NCI-H82 treated with DMSO at 0.1 percent for 48 hours (cell line): ENCODE data around the gene ANKRD1.
"Not testable (repeated sequence)": the region's sequence is repeated elsewhere in the genome, so short reads cannot be mapped to it uniquely, and the experiment has no call there.

Experiments used
- DNase-seq: peaks from one replicate; lab custom pipeline; 2025; ENCODE audit not compliant: unreplicated experiment; lab: John Stamatoyannopoulos, UW

ANKRD1 gene

DNA sequence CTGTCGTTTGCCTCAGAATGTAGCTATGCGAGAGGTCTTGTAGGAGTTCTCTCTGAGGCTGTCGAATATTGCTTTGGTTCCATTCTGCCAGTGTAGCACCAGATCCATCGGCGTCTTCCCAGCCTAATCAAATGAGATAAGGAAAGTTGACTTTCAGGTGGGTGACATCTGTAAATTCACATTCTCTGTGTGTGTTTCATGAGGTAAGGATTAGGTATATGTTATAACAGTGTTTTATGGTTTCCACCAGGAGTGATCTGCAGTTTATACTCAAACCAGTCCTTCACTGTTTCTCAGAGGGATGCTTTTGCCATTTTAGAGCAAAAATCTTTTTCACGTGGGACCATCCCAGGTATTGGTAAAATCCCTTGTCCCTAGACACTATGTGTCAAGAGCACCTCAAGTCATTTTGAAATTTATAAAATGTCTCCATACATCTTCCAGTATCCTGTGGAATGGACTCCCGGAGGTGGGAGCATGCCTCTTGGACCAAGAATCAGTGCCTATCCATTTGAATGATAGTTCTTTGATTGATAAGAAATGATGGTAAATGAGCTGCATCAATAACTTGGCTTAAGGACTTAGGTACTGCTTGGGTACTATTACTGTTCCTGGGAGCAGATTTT is 7.9 kb downstream of the ANKRD1 start:
- DNase-seq, result no peak

DNA sequence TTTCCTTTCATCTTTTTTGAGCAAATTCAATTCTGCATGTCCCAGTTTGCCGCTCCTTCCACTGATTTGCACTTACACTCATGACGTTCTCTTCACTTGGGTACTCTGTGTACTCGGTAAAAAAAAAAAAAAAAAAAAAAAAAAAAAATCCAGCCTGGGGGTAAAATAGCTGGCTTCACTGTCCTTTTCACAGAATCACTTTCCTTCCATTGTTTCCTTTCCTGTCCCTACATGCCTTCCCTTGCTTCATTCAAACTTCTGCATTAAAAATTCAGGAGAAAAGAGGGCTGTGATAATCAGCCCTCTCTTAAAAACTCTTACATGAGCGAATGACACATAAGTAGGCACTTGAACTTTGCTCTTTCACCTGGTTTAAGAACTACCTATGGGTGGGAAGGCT is 8.7 kb downstream of the ANKRD1 start:
- DNase-seq, result no peak

DNA sequence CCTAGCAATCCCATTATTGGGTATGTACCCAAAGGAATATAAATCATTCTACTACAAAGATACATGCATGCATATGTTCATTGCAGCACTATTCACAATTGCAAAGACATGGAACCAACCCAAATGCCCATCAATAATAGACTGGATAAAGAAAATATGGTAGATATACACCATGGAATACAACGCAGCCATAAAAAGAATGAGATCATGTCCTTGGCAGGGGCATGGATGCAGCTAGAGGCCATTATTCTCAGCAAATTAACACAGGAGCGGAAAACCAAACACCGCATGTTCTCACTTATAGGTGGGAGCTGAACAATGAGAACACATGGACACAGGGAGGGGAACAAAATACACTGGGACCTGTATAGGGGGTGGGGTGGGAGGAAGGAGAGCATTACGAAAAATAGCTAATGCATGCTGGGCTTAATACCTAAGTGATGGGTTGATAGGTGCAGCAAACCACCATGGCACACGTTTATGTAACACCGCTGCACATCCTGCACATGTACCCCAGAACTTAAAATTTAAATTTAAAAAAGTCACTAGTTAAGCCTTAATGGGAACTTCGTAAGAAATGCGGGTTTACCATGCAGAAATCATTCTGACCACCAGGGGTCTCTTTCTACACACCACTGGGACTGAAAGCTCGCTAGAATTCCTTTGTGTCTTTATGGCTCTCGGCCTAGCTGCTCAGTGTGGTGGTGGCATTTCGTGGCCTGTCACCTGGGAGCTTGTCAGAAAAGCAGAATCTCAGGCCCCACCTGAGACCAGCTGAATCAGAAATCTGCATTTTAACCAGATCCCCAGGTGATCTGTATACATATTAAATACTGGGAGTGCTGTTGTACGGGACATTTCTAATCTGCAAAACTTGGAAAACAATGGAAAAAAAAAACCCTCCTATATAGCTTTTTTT is 9.5 kb downstream of the ANKRD1 start:
- peak; percentile 32 for DNase-seq

- DNase-seq, result no peak
Measured at GRCh38 chr10:90906596-90906995, 14.3 kb downstream of the ANKRD1 start.

DNA sequence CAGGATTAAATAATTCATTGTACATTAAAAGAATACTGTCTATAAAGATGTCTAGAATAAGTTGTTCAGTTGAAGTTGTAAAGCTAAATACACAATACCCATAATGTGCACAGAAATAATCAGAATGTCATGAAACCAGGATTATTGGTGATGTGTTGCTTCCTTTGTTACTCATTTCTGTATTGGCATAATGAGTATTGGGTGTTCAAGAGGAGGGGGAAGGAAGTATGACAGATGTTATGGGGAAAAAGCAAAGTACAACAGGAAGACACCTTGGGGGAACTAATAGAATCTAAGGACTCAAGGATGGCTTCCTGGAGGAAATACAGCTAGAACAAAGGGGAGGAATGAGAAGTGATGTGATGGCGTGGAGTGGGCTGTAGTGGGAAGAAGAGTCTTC is 15.0 kb downstream of the ANKRD1 start:
- no peak for DNase-seq

DNA sequence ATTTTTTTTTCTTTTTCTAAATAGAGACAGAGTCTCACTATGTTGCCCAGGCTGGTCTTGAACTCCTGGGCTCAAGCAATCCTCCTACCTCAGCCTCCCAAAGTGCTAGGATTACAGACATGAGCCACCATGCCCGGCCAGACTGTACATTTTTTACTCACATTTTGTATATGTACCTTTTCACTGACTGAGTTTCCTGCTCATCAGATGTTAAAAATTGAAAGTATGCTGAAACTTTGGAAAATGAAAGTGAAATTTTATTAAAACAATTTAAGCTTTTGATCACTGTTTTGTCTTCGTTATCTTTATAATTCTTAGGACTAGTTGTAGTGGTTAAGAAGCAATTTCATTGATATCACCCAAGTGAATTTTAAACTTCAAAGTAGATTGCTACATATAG is 24.0 kb downstream of the ANKRD1 start:
- DNase-seq, result not testable (repeated sequence)

- no peak for DNase-seq
Measured at GRCh38 chr10:90893190-90893589, 27.7 kb downstream of the ANKRD1 start.

- DNase-seq, result no peak
Measured at GRCh38 chr10:90890347-90890746, 30.5 kb downstream of the ANKRD1 start.

GRCh38 chr10:90889636-90890035 is 31.3 kb downstream of the ANKRD1 start:
- DNase-seq, result no peak

DNA sequence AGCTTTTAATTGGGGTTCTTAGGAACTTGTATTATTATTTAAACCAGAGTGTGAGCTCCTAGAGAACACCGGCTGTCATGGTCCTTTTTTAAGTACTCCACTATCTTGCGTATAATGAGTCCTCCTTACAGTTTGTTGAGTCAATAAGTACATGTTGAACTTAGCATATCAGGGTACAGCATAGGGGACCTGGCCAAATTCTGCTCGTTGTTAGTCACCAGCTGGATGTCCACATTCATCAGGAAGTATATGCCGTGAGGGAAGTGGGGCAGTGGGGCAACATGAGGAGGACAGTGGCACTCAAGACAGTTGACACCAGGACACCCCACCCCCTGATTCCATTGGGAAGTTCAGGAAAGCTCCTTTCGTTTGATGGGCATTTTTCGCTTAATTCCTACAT is 32.5 kb downstream of the ANKRD1 start:
- no peak for DNase-seq

GRCh38 chr10:90887555-90887954 is 33.3 kb downstream of the ANKRD1 start:
- DNase-seq, result no peak

DNA sequence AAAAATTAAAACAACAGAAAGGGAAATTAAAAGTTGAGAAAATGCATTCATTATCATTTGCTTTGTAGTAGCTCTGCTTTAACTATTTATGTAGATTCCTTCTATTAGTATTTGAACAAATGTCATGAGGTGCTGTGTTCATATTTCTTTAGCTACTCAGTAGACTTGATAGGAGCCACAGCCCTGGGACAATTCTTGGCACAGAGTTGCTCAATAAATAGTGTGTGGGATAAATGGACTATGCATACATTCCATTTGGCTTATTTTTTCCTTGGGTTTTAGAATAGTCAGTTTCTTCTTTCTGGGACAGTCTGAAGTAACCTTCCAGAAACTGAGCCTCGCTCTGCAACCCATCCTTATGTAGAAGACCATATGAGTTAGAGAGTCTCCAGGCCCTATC is 35.7 kb downstream of the ANKRD1 start:
- DNase-seq, result no peak

- DNase-seq, result no peak
Measured at GRCh38 chr10:90884431-90884830, 36.5 kb downstream of the ANKRD1 start.

- DNase-seq, result not testable (repeated sequence)
Measured at GRCh38 chr10:90880059-90880719, 40.7 kb downstream of the ANKRD1 start.

- no peak for DNase-seq
Measured at GRCh38 chr10:90879062-90879461, 41.8 kb downstream of the ANKRD1 start.

DNA sequence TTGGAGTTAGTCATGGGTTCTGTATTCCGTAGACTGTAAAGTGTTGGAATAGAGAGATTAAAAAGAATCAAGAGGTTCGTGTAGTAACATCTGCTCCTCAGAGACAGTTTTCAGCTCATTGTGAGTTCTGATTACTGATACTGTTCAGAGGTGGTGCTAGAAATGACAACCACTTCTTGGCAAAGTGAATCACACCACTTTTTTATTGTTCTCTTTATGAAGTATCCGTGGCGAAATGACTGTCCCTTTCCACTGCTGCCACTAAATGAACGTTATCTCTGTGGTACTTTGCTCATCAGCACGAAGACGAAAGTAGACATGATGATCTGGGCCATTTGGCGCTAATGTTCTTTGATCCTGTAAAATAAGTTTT is 48.3 kb downstream of the ANKRD1 start:
- no peak for DNase-seq

DNA sequence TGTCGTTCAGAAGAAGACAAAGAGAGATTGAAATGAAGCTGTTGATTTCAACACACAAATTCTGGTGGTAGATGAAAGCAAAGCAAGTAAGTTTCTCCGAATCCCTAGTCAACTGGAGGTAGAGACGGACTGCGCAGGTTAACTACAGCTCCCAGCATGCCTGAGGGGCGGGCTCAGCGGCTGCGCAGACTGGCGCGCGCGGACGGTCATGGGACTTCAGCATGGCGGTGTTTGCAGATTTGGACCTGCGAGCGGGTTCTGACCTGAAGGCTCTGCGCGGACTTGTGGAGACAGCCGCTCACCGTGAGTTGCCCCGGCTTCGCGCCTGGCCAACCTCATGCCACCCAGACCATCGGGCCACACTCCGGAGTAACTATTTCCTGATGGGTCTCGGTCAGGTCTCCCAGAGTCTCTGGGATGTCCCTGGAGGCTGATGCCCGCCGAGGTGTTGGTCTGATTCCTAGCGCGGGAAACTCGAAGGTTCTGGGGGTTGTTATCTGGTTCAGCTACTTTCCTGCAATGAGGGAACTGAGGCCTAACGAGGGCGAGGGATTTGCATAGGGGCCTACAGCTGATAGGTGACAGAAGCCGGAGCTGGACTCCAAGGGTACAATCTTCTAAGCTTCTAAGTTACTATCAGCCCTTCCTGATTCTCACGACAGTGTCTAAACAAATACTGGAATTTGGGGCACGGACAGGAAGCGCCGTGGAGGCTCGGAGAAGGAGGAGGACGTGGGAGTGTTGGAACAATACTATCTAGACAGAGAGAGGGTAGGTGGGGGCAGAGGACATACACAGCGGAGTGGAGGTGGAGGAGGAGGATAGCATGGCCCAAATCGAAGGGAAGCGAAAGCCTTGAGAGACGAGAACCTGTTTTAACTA is 48.9 kb downstream of the ANKRD1 start, which contains the start of gene RPP30:
Gene RPP30, plus strand, starts transcription at position 209 of the 882 bp plus-strand sequence. Its CDS starts 13 bp downstream, at position 222.
- peak; percentile 57 for DNase-seq

DNA sequence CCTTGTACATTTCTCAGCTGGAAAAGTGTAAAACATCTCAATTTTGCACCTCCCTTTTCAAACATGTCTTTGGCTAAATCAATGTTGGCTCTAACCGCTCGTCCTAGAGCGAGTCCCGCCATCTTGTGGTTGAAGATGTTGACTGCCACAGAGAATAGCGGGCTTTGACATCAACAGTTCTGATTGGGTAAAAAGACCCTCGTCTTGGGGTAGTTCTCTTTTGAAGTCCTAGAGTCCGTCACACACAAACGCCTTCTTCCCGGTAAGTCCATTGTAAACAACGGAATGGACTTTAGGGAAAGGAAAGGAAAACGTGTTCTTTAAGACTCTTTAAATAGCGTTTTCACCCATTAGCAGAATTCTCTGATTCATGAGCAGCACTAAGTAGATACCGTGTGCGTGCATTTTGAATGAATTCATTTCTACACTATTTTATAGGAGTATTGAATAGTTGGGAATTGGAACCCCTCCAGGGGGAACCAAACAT is 49.6 kb downstream of the ANKRD1 start:
- peak; percentile 30 for DNase-seq

DNA sequence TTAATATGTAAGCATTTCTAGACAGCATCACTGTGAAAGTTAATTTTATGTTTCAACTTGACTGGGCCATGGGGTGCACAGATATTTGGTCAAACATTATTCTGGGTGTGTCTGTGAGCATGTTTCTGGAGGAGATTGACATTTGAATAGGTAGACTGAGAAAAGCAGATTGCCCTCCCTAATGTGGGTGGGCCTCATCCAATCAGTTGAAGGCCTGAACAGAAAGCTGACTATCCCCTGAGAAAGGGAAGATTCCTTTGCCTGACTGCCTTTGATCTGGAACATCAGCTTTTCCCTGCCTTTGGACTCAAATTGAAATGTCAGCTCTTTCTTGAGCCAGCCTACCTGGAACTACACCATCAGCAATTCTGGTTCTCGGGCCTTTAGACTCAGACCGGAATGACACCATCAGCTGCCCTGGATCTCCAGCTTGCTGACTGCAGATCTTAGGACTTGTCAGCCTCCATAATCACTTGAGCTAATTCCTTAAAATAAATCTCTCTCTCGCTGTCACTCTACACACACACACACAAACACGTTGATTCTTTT is 54.8 kb downstream of the ANKRD1 start:
- no peak for DNase-seq

DNA sequence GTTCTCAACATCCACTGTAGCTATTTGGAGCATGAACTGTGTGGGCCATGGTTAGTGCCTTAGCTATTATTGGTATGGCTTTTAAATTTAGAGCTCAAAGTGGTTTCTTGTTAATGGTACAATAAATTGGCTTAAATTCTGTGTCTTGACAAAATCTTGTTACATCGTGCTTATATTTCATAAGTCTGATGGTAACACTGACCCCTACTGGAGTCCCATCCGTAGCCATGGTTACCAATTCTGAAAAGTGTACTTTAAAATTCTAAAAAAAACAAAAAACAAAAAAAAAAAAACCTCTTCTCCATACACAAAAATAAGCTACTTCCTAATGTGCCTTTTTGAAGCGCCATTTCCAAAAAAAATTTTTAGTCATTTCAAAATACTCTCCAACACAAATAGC is 55.5 kb downstream of the ANKRD1 start:
- no peak for DNase-seq
